ENCODE results near the gene SLC13A5.

SLC13A5 gene

GRCh38 chr17:6679241-6679640 lies 33.9 kb downstream of the SLC13A5 start:
- Histone ChIP-seq H3K27me3 (ENCODE audit: insufficient read depth, low read length) (no peaks in the 10 kb centered on the region), H3K27ac (ENCODE audit: low read depth, low read length) (no peak overlapping the region), H4K91ac (ENCODE audit: low read depth, low read length) (no peak overlapping the region), H3K79me2 (ENCODE audit: control insufficient read depth, insufficient read depth, low read length, poor library complexity) (no peaks in the 10 kb centered on the region), H4K12ac (ENCODE audit: low read depth, low read length) (no peak overlapping the region), H3K79me1 (ENCODE audit: low read length) (no peaks in the 10 kb centered on the region), H3K4ac (ENCODE audit: low read depth, low read length) (no peak overlapping the region), H3K14ac (ENCODE audit: low read length) (no peak overlapping the region), H3K9me3 (ENCODE audit: insufficient read depth, low read depth, low read length) (no peaks in the 10 kb centered on the region), H3K4me2 (ENCODE audit: low read length) (no peak overlapping the region), H3K23ac (ENCODE audit: low read length) (no peak overlapping the region), H2AK5ac (ENCODE audit: low read length) (no peak overlapping the region), H3K36me3 (ENCODE audit: control insufficient read depth in 1 of 2, insufficient read depth in 2 of 2, low read length in 2 of 2) (no peaks in the 10 kb centered on the region), H3K9ac (ENCODE audit: low read length) (no peak overlapping the region), H3K4me1 (ENCODE audit: control insufficient read depth in 1 of 2, insufficient read depth in 2 of 2, low read length in 2 of 2) (no peaks in the 10 kb centered on the region), H2AFZ (ENCODE audit: insufficient read depth, low read length, poor library complexity) (no peak overlapping the region), H3K4me3 (ENCODE audit: low read depth, low read length) (no peak overlapping the region), H2BK5ac (ENCODE audit: low read depth, low read length, poor library complexity) (no peak overlapping the region), H2BK12ac (ENCODE audit: low read length) (no peak overlapping the region), H2BK120ac (ENCODE audit: insufficient read depth, low read length, poor library complexity) (no peak overlapping the region), H3K18ac (ENCODE audit: low read length) (no peak overlapping the region), H4K8ac (ENCODE audit: low read depth, low read length) (no peak overlapping the region)
- no peak for DNase-seq
- no CpG with 5 or more reads among the region's 6 CpGs for WGBS (ENCODE audit: extremely low coverage, insufficient coverage, insufficient read length)

GRCh38 chr17:6677946-6678345 lies 35.2 kb downstream of the SLC13A5 start:
- Histone ChIP-seq H3K18ac (ENCODE audit: low read length) (no peak overlapping the region), H3K14ac (ENCODE audit: low read length) (no peak overlapping the region), H3K9me3 (ENCODE audit: insufficient read depth, low read depth, low read length) (no peaks in the 10 kb centered on the region), H3K79me1 (ENCODE audit: low read length) (no peaks in the 10 kb centered on the region), H3K9ac (ENCODE audit: low read length) (no peak overlapping the region), H3K79me2 (ENCODE audit: control insufficient read depth, insufficient read depth, low read length, poor library complexity) (no peaks in the 10 kb centered on the region), H3K4me2 (ENCODE audit: low read length) (no peak overlapping the region), H4K91ac (ENCODE audit: low read depth, low read length) (no peak overlapping the region), H2BK12ac (ENCODE audit: low read length) (no peak overlapping the region), H3K27ac (ENCODE audit: low read depth, low read length) (no peak overlapping the region), H3K4me1 (ENCODE audit: control insufficient read depth in 1 of 2, insufficient read depth in 2 of 2, low read length in 2 of 2) (no peaks in the 10 kb centered on the region), H3K27me3 (ENCODE audit: insufficient read depth, low read length) (no peaks in the 10 kb centered on the region), H3K36me3 (ENCODE audit: control insufficient read depth in 1 of 2, insufficient read depth in 2 of 2, low read length in 2 of 2) (no peaks in the 10 kb centered on the region), H2AFZ (ENCODE audit: insufficient read depth, low read length, poor library complexity) (no peak overlapping the region), H3K4me3 (ENCODE audit: low read depth, low read length) (no peak overlapping the region), H3K4ac (ENCODE audit: low read depth, low read length) (no peak overlapping the region), H2BK5ac (ENCODE audit: low read depth, low read length, poor library complexity) (no peak overlapping the region), H2BK120ac (ENCODE audit: insufficient read depth, low read length, poor library complexity) (no peak overlapping the region), H3K23ac (ENCODE audit: low read length) (no peak overlapping the region), H4K8ac (ENCODE audit: low read depth, low read length) (no peak overlapping the region), H2AK5ac (ENCODE audit: low read length) (no peak overlapping the region), H4K12ac (ENCODE audit: low read depth, low read length) (no peak overlapping the region)
- no CpG with 5 or more reads among the region's 7 CpGs for WGBS (ENCODE audit: extremely low coverage, insufficient coverage, insufficient read length)
- DNase-seq: no peak

GRCh38 chr17:6677158-6677831 lies 35.9 kb downstream of the SLC13A5 start:
- H3K4me1 ChIP-seq (ENCODE audit: control insufficient read depth in 1 of 2, insufficient read depth in 2 of 2, low read length in 2 of 2): no peaks in the 10 kb centered on the region
- H3K36me3 ChIP-seq (ENCODE audit: control insufficient read depth in 1 of 2, insufficient read depth in 2 of 2, low read length in 2 of 2): no peaks in the 10 kb centered on the region
- no peak overlapping the region for H3K4me2 ChIP-seq (ENCODE audit: low read length)
- H2AK5ac ChIP-seq (ENCODE audit: low read length): no peak overlapping the region
- no peak overlapping the region for H3K14ac ChIP-seq (ENCODE audit: low read length)
- H3K79me2 ChIP-seq (ENCODE audit: control insufficient read depth, insufficient read depth, low read length, poor library complexity): no peaks in the 10 kb centered on the region
- no peak overlapping the region for H4K91ac ChIP-seq (ENCODE audit: low read depth, low read length)
- no peak for DNase-seq
- H3K27ac ChIP-seq (ENCODE audit: low read depth, low read length): no peak overlapping the region
- no peak overlapping the region for H2BK120ac ChIP-seq (ENCODE audit: insufficient read depth, low read length, poor library complexity)
- H3K79me1 ChIP-seq (ENCODE audit: low read length): no peaks in the 10 kb centered on the region
- H3K23ac ChIP-seq (ENCODE audit: low read length): no peak overlapping the region
- H3K9me3 ChIP-seq (ENCODE audit: insufficient read depth, low read depth, low read length): no peaks in the 10 kb centered on the region
- no peak overlapping the region for H2BK5ac ChIP-seq (ENCODE audit: low read depth, low read length, poor library complexity)
- H3K27me3 ChIP-seq (ENCODE audit: insufficient read depth, low read length): no peaks in the 10 kb centered on the region
- no CpG with 5 or more reads among the region's 16 CpGs for WGBS (ENCODE audit: extremely low coverage, insufficient coverage, insufficient read length)
- H3K4me3 ChIP-seq (ENCODE audit: low read depth, low read length): no peak overlapping the region
- no peak overlapping the region for H2BK12ac ChIP-seq (ENCODE audit: low read length)
- no peak overlapping the region for H3K4ac ChIP-seq (ENCODE audit: low read depth, low read length)
- H3K9ac ChIP-seq (ENCODE audit: low read length): no peak overlapping the region
- H4K8ac ChIP-seq (ENCODE audit: low read depth, low read length): no peak overlapping the region
- H4K12ac ChIP-seq (ENCODE audit: low read depth, low read length): no peak overlapping the region
- H2AFZ ChIP-seq (ENCODE audit: insufficient read depth, low read length, poor library complexity): no peak overlapping the region
- H3K18ac ChIP-seq (ENCODE audit: low read length): no peak overlapping the region

GRCh38 chr17:6676802-6677157 lies 36.4 kb downstream of the SLC13A5 start:
- Histone ChIP-seq H4K91ac (ENCODE audit: low read depth, low read length) (no peak overlapping the region), H3K4me2 (ENCODE audit: low read length) (no peak overlapping the region), H3K79me2 (ENCODE audit: control insufficient read depth, insufficient read depth, low read length, poor library complexity) (no peaks in the 10 kb centered on the region), H2BK120ac (ENCODE audit: insufficient read depth, low read length, poor library complexity) (no peak overlapping the region), H3K4ac (ENCODE audit: low read depth, low read length) (no peak overlapping the region), H3K36me3 (ENCODE audit: control insufficient read depth in 1 of 2, insufficient read depth in 2 of 2, low read length in 2 of 2) (no peaks in the 10 kb centered on the region), H3K4me1 (ENCODE audit: control insufficient read depth in 1 of 2, insufficient read depth in 2 of 2, low read length in 2 of 2) (no peaks in the 10 kb centered on the region), H3K9ac (ENCODE audit: low read length) (no peak overlapping the region), H3K27me3 (ENCODE audit: insufficient read depth, low read length) (no peaks in the 10 kb centered on the region), H3K9me3 (ENCODE audit: insufficient read depth, low read depth, low read length) (no peaks in the 10 kb centered on the region), H2BK12ac (ENCODE audit: low read length) (no peak overlapping the region), H3K14ac (ENCODE audit: low read length) (no peak overlapping the region), H3K27ac (ENCODE audit: low read depth, low read length) (no peak overlapping the region), H2AFZ (ENCODE audit: insufficient read depth, low read length, poor library complexity) (no peak overlapping the region), H4K12ac (ENCODE audit: low read depth, low read length) (no peak overlapping the region), H2AK5ac (ENCODE audit: low read length) (no peak overlapping the region), H3K79me1 (ENCODE audit: low read length) (no peaks in the 10 kb centered on the region), H2BK5ac (ENCODE audit: low read depth, low read length, poor library complexity) (no peak overlapping the region), H3K18ac (ENCODE audit: low read length) (no peak overlapping the region), H3K4me3 (ENCODE audit: low read depth, low read length) (no peak overlapping the region), H4K8ac (ENCODE audit: low read depth, low read length) (no peak overlapping the region), H3K23ac (ENCODE audit: low read length) (no peak overlapping the region)
- DNase-seq: no peak
- WGBS (ENCODE audit: extremely low coverage, insufficient coverage, insufficient read length): no CpG with 5 or more reads among the region's 6 CpGs

All from trophoblast cell (in vitro differentiated cells and primary cell).